ENCODE results near the gene GBF1. TPM values are rescaled to one million over a fixed set of nuclear protein-coding genes. Genes with fewer than 3 reads are reported as not detected.

The GBF1 gene
- total and polyA plus RNA-seq, 2 of the 13 experiments (the other 11 are each of a cell fraction or from before 2014, with no cell fraction given) = 17.1 to 21.9 TPM

DNA sequence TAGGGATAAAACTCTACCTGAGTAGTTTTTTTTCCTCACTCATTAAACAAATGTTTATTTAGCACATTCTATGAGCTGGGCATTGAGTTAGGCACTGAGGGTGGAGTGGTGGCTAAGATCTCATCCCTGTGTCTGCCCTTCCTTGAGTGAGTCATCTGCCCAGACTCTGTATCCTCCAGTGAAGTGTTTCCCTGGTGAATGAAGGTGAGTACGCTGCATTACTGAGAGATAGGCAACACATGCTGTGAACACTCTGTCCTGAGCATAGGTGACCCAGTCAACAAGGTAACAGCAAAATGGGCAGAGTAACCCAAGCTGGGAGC, 9.8 kb upstream of the GBF1 start:
- 64% methylated on average over 1 of the region's 1 CpG for WGBS (ENCODE audit: low lambda C conversion rate)
- no peaks in the 10 kb centered on the region for H4K20me1 ChIP-seq (ENCODE audit: insufficient read depth, low read length)
- ChIA-PET POLR2A (interaction anchor here (1.4 kb wide), 1 partner anchor 10 kb away, joined by 9 read pairs; the partner anchor contains the start of gene GBF1), CTCF (ENCODE audit: low intra/inter-chr PET ratio, low total read pairs) (no interaction called here)
- no peaks in the 10 kb centered on the region for H3K9me3 ChIP-seq (ENCODE audit: low read length)
- in situ Hi-C loops (cut with HindIII; ENCODE audit: extremely low pct_ligation_motif_present, low pct_unique_long_range_greater_than_20kb) (no loop called here), intact Hi-C loops (cut with micrococcal nuclease; ENCODE audit: unreplicated experiment) (no loop called here)
- H3K9ac ChIP-seq (ENCODE audit: insufficient read depth, low read depth, low read length) = no peak overlapping the region
- no peaks in the 10 kb centered on the region for H3K36me3 ChIP-seq (replicated peaks in 1 of 2; ENCODE audit: control insufficient read depth in 1 of 2, insufficient read depth in 2 of 2, low read length in 2 of 2)
- H3K4me3 ChIP-seq (replicated peaks in 1 of 3; ENCODE audit: insufficient read depth in 1 of 3, low read depth in 2 of 3, low read length in 3 of 3) = no peak overlapping the region
- H3K4me2 ChIP-seq (ENCODE audit: low read depth, low read length) = no peak overlapping the region
- ATAC-seq (no peak), DNase-seq (ENCODE audit: low spot score) (no peak), FAIRE-seq (no peak)
- no peak overlapping the region for H3K27ac ChIP-seq (ENCODE audit: extremely low read length, insufficient read depth, low read length)
- no peak overlapping the region for H2AFZ ChIP-seq (ENCODE audit: low read length)
- no TSS peak for BruUV-seq (replicated peaks)
- TF ChIP-seq ZNF17 (CRISPR knock-in tag; IDR thresholded peaks at IDR 0.05) (no peak), FOSL2 (CRISPR knock-in tag; IDR thresholded peaks at IDR 0.05) (peak; percentile 16; the same call in 1 of the 2 replicates)
- H3K4me1 ChIP-seq (ENCODE audit: insufficient read depth, low read length) = peaks cover 39% of the 10 kb centered on the region
- peaks cover 12 to 71% of the 10 kb centered on the region in 2 experiments; a peak in 4 of 5 replicates for H3K27me3 ChIP-seq (ENCODE audit: control insufficient read depth in 1 of 2, insufficient read depth in 2 of 2, low read length in 2 of 2)
- H3K79me2 ChIP-seq (ENCODE audit: insufficient read depth, low read length) = no peaks in the 10 kb centered on the region

DNA sequence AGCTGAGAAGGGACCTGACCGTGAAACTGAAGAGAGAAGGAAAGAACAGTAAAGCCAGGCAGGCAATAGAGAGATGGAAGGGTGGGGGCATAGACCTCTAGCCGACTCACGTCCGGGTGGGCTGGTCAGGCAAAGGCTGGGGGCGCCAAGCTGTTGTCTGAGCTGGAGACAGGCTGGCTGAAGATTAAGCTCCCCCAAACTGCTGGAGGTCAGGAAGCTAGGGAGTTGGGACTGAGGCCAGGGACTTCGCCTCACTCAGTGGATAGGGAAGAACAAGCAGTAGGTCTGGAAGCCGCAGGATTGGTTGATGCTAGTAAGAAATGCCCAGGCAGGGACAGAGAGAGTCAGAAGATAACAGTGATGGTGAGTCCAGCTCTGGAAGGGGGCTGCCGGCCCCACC, 9.3 kb upstream of the GBF1 start:
- no peak for ATAC-seq
- no peaks in the 10 kb centered on the region for H3K36me3 ChIP-seq (replicated peaks in 1 of 2; ENCODE audit: control insufficient read depth in 1 of 2, insufficient read depth in 2 of 2, low read length in 2 of 2)
- BruUV-seq (replicated peaks) = no TSS peak
- no peak for DNase-seq (ENCODE audit: low spot score)
- no peaks in the 10 kb centered on the region for H3K79me2 ChIP-seq (ENCODE audit: insufficient read depth, low read length)
- CTCF ChIA-PET (ENCODE audit: low intra/inter-chr PET ratio, low total read pairs) = no interaction called here
- in situ Hi-C loops (cut with HindIII; ENCODE audit: extremely low pct_ligation_motif_present, low pct_unique_long_range_greater_than_20kb) = no loop called here
- no peak overlapping the region for H3K9ac ChIP-seq (ENCODE audit: insufficient read depth, low read depth, low read length)
- H3K9me3 ChIP-seq (ENCODE audit: low read length) = no peaks in the 10 kb centered on the region
- H3K4me1 ChIP-seq (ENCODE audit: insufficient read depth, low read length) = peaks cover 42% of the 10 kb centered on the region
- POLR2A ChIA-PET = no interaction called here
- no peak overlapping the region for H3K4me3 ChIP-seq (replicated peaks in 1 of 3; ENCODE audit: insufficient read depth in 1 of 3, low read depth in 2 of 3, low read length in 3 of 3)
- WGBS (ENCODE audit: low lambda C conversion rate) = 16% methylated on average over 8 of the region's 8 CpGs
- no peak overlapping the region for H2AFZ ChIP-seq (ENCODE audit: low read length)
- TF ChIP-seq MATR3 (CRISPR knock-in tag; IDR thresholded peaks at IDR 0.05) (no peak), HNRNPUL1 (IDR thresholded peaks at IDR 0.05; ENCODE audit: low read depth, low read length) (no peak), MAFF (IDR thresholded peaks at IDR 0.05; ENCODE audit: low read depth, low read length) (no peak), ZNF407 (CRISPR knock-in tag; IDR thresholded peaks at IDR 0.05; ENCODE audit: not compliant biosample characterization) (no peak), GATAD1 (CRISPR knock-in tag; IDR thresholded peaks at IDR 0.05) (no peak), ZBTB1 (CRISPR knock-in tag; IDR thresholded peaks at IDR 0.05; ENCODE audit: borderline replicate concordance) (no peak)
- intact Hi-C loops (cut with micrococcal nuclease; ENCODE audit: unreplicated experiment) = no loop called here
- no peaks in the 10 kb centered on the region for H4K20me1 ChIP-seq (ENCODE audit: insufficient read depth, low read length)
- H3K4me2 ChIP-seq (ENCODE audit: low read depth, low read length) = no peak overlapping the region
- H3K27me3 ChIP-seq (ENCODE audit: control insufficient read depth in 1 of 2, insufficient read depth in 2 of 2, low read length in 2 of 2) = peaks cover 12 to 71% of the 10 kb centered on the region in 2 experiments; a peak in 4 of 5 replicates
- no peak overlapping the region for H3K27ac ChIP-seq (ENCODE audit: extremely low read length, insufficient read depth, low read length)
- no peak for FAIRE-seq
